Transverse colon (tissue), 4 donors: Measurements from ENCODE around the gene NR1D2. TPM values are rescaled to one million over a fixed set of nuclear protein-coding genes. Genes with fewer than 3 reads are reported as not detected.
"Not testable (repeated sequence)": the region's sequence is repeated elsewhere in the genome, so short reads cannot be mapped to it uniquely, and the experiment has no call there.

Experiments used
- DNase-seq: peaks from one replicate; pipeline ENCODE4 v3.0.0-alpha.2; 2019
- H3K27ac ChIP-seq, 4 donors: fragments of 200-600 bp; sonication (generic); 2 replicates each; pipeline ENCODE4 v1.5.1; 2016 to 2018; ENCODE audit warnings: inconsistent platforms in 4 of 4
- H3K27me3 ChIP-seq: fragments of 200-600 bp; sonication (generic); 2 replicates; pipeline ENCODE4 v1.5.1; 2017; ENCODE audit warnings: inconsistent platforms
- H3K36me3 ChIP-seq, 4 donors: fragments of 200-600 bp; sonication (generic); 2 replicates each; pipeline ENCODE4 v1.5.1; 2017 to 2019; ENCODE audit warnings: inconsistent platforms in 4 of 4
- H3K4me1 ChIP-seq, 4 donors: fragments of 200-600 bp; sonication (generic); 2 replicates each; pipeline ENCODE4 v1.5.1; 2017 to 2020; ENCODE audit warnings: inconsistent platforms in 4 of 4
- H3K4me3 ChIP-seq, 4 donors: fragments of 200-600 bp; sonication (generic); 1 replicate in 1 of 4; 2 replicates in 3 of 4; pipeline versions ENCODE4 v1.5.1 to v1.6.1; 2017 to 2019; ENCODE audit warnings: inconsistent platforms in 4 of 4
- H3K9me3 ChIP-seq, 2 donors: fragments of 200-600 bp; sonication (generic); 2 replicates each; pipeline ENCODE4 v1.5.1; 2017 to 2019; ENCODE audit warnings: inconsistent platforms in 2 of 2
- CTCF ChIP-seq, 5 experiments: fragments of 200-600 bp in 3 of 5; fragments of 450-650 bp in 2 of 5; sonication (generic) in 3 of 5; IDR thresholded peaks; 1 replicate in 2 of 5; 2 replicates in 3 of 5; pipeline ENCODE4 v1.5.1; 2016 to 2017; ENCODE audit warnings: antibody characterized with exemption in 5 of 5, inconsistent platforms in 3 of 5, mild to moderate bottlenecking in 2 of 5, moderate library complexity in 1 of 5
- EP300 ChIP-seq: sonication (generic); formaldehyde crosslinking; IDR thresholded peaks from one replicate; pipeline ENCODE4 v1.6.1; 2017; ENCODE audit warnings: antibody characterized with exemption, low read depth
- POLR2A ChIP-seq: fragments of 450-650 bp; IDR thresholded peaks from one replicate; pipeline ENCODE4 v1.6.1; 2016; ENCODE audit warnings: antibody characterized with exemption, mild to moderate bottlenecking, moderate library complexity
- POLR2AphosphoS5 ChIP-seq, 3 donors: sonication (generic); formaldehyde crosslinking; IDR thresholded peaks; one replicate each; pipeline ENCODE4 v1.6.1; 2016; ENCODE audit warnings: antibody characterized with exemption in 3 of 3
- WGBS, 2 donors: methylation state at CpG; one replicate each; pipeline ENCODE4 v1.1.5; 2018; ENCODE audit warnings: low coverage in 1 of 2; 5-methylcytosine and 5-hydroxymethylcytosine counted together
- in situ Hi-C, 4 donors: fragments of 200-750 bp; cut with MboI; loops; one replicate each; pipeline versions ENCODE4 v1.15.0 to v1.15.1; 2017; ENCODE audit warnings: low sequenced_read_pairs in 3 of 4, low pct_ligation_motif_present in 1 of 4, low pct_unique_long_range_greater_than_20kb in 1 of 4
- intact Hi-C: fragments of 100-400 bp; cut with DNase I; formaldehyde crosslinking; loops from one replicate; pipeline ENCODE4 v1.15.1; 2023; ENCODE audit warnings: low total_unique reads
- total RNA-seq, 4 donors: library from RNA; depleted of rRNA; stranded (reverse); fragments of >200 nt; gene quantifications; one replicate each; pipeline ENCODE4 v1.1.0, GENCODE V29; 2016

NR1D2 gene
- total RNA-seq, 4 donors from 2014 or later = 21.9 to 34.8 (median 26.9) TPM

GRCh38 chr3:24020036-24020691 is 75.1 kb downstream of the NR1D2 start:
- DNase-seq = no peak
- H3K4me3 ChIP-seq = no peak overlapping the region
- 83 to 92% methylated on average over 7 to 20 of the region's 20 CpGs for WGBS, 2 donors

GRCh38 chr3:24023197-24023596 is 78.1 kb downstream of the NR1D2 start:
- H3K27me3 ChIP-seq = no peaks in the 10 kb centered on the region
- DNase-seq = no peak
- no peaks in the 10 kb centered on the region for H3K4me1 ChIP-seq
- no peaks in the 10 kb centered on the region for H3K9me3 ChIP-seq
- intact Hi-C loops (no loop called here), in situ Hi-C loops (loop anchor here in 1 of 4 donors (25.0 kb wide), 1 partner anchor 214 kb away; no protein-coding TSS in a partner anchor)
- no peak overlapping the region for H3K27ac ChIP-seq
- TF ChIP-seq POLR2A (no peak), EP300 (no peak), POLR2AphosphoS5 (IDR thresholded peaks at IDR 0.05) (no peak), CTCF (IDR thresholded peaks at IDR 0.05) (no peak)
- WGBS, 2 donors = 77 to 88% methylated on average over 3 of the region's 3 CpGs
- no peak overlapping the region for H3K4me3 ChIP-seq
- no peaks in the 10 kb centered on the region for H3K36me3 ChIP-seq

More at GRCh38 chr3:24020036-24020691, 75.1 kb downstream of the NR1D2 start:
- Histone ChIP-seq H3K9me3 (no peaks in the 10 kb centered on the region), H3K4me1 (no peaks in the 10 kb centered on the region), H3K36me3 (no peaks in the 10 kb centered on the region), H3K27me3 (no peaks in the 10 kb centered on the region), H3K27ac (no peak overlapping the region)
- in situ Hi-C loops (loop anchor here in 1 of 4 donors (25.0 kb wide), 1 partner anchor 217 kb away; no protein-coding TSS in a partner anchor), intact Hi-C loops (no loop called here)
- no peak for TF ChIP-seq POLR2A
- TF ChIP-seq CTCF (IDR thresholded peaks at IDR 0.05) = no peak
- no peak for TF ChIP-seq EP300

GRCh38 chr3:24025805-24026204 is 80.7 kb downstream of the NR1D2 start:
- WGBS, 2 donors = 87 to 88% methylated on average over 2 to 3 of the region's 3 CpGs
- H3K4me1 ChIP-seq = no peaks in the 10 kb centered on the region
- no peak overlapping the region for H3K4me3 ChIP-seq
- H3K27me3 ChIP-seq = no peaks in the 10 kb centered on the region
- no peak for TF ChIP-seq EP300
- no peak for TF ChIP-seq CTCF (IDR thresholded peaks at IDR 0.05)
- TF ChIP-seq POLR2AphosphoS5 (IDR thresholded peaks at IDR 0.05) = no peak
- no peak for TF ChIP-seq POLR2A
- H3K9me3 ChIP-seq = no peaks in the 10 kb centered on the region
- DNase-seq = no peak
- no peaks in the 10 kb centered on the region for H3K36me3 ChIP-seq
- no peak overlapping the region for H3K27ac ChIP-seq
- intact Hi-C loops = no loop called here
- in situ Hi-C loops = no loop called here

GRCh38 chr3:24026665-24027064 is 81.6 kb downstream of the NR1D2 start:
- DNase-seq, H3K4me1 ChIP-seq, intact Hi-C loops, H3K27me3 ChIP-seq, in situ Hi-C loops, H3K36me3 ChIP-seq, H3K9me3 ChIP-seq, H3K4me3 ChIP-seq, H3K27ac ChIP-seq: not testable (repeated sequence)
- WGBS, 2 donors = 87 to 91% methylated on average over 4 of the region's 4 CpGs

- TF ChIP-seq CTCF (IDR thresholded peaks at IDR 0.05) (no peak), POLR2AphosphoS5 (IDR thresholded peaks at IDR 0.05) (no peak), POLR2A (no peak), EP300 (no peak)
- 62 to 74% methylated on average over 3 of the region's 3 CpGs for WGBS, 2 donors
- intact Hi-C loops = no loop called here
Observed at GRCh38 chr3:24027946-24028345, 82.9 kb downstream of the NR1D2 start.

More at GRCh38 chr3:24027946-24028345, 82.9 kb downstream of the NR1D2 start:
- H3K4me1 ChIP-seq = no peaks in the 10 kb centered on the region
- H3K9me3 ChIP-seq = no peaks in the 10 kb centered on the region
- DNase-seq = no peak
- H3K27me3 ChIP-seq = no peaks in the 10 kb centered on the region
- H3K27ac ChIP-seq = no peak overlapping the region
- H3K4me3 ChIP-seq = no peak overlapping the region
- H3K36me3 ChIP-seq = no peaks in the 10 kb centered on the region
- in situ Hi-C loops = no loop called here
